ENCODE data around the gene STX10. TPM values are rescaled to one million over a fixed set of nuclear protein-coding genes. Genes with fewer than 3 reads are reported as not detected.

STX10 gene
- total and polyA plus RNA-seq, 9 of the 15 experiments (the other 6 are each of a cell fraction or from before 2014, with no cell fraction given), result 0.51 to 66.3 (median 31.0) TPM

GRCh38 chr19:13163609-13164342 lies 13.6 kb upstream of the STX10 start (continued):
- TF ChIP-seq FOXP4 (CRISPR knock-in tag; IDR thresholded peaks at IDR 0.05; ENCODE audit: borderline replicate concordance) (no peak), HDGF (IDR thresholded peaks at IDR 0.05) (no peak; the same call in 1 of the 2 replicates), TAF9B (IDR thresholded peaks at IDR 0.05; ENCODE audit: partially characterized antibody) (peak; percentile 22), CUX1 (CRISPR knock-in tag; IDR thresholded peaks at IDR 0.05) (no peak), BRCA1 (IDR thresholded peaks at IDR 0.05) (no peak), BRCA1 (CRISPR knock-in tag; IDR thresholded peaks at IDR 0.05) (no peak), MYC (IDR thresholded peaks at IDR 0.05; ENCODE audit: low read depth, low read length) (peak; percentile 18; the same call in 1 of the 2 replicates), MYC (CRISPR knock-in tag; IDR thresholded peaks at IDR 0.05; ENCODE audit: borderline replicate concordance, low read depth) (no peak), ADNP (tag; IDR thresholded peaks at IDR 0.05) (no peak), KAT7 (CRISPR knock-in tag; IDR thresholded peaks at IDR 0.05; ENCODE audit: borderline replicate concordance) (peak; percentile 50; the same call in 1 of the 2 replicates), KLF13 (tag; IDR thresholded peaks at IDR 0.05; ENCODE audit: borderline replicate concordance, low read depth) (peak; percentile 65; the same call in 1 of the 2 replicates), HBP1 (CRISPR knock-in tag; IDR thresholded peaks at IDR 0.05) (no peak; the same call in 1 of the 2 replicates), KLF1 (tag; IDR thresholded peaks at IDR 0.05) (no peak), TAF1 (IDR thresholded peaks at IDR 0.05; ENCODE audit: control insufficient read depth, extremely low read depth, insufficient read depth, low read length, severe bottlenecking) (peak; percentile 44), GABPB2 (CRISPR knock-in tag; conservative IDR thresholded peaks at IDR 0.05) (no peak), CHD1 (IDR thresholded peaks at IDR 0.05; ENCODE audit: low read length) (peak; percentile 1), ZNF77 (CRISPR knock-in tag; IDR thresholded peaks at IDR 0.05) (no peak), HLTF (IDR thresholded peaks at IDR 0.05) (no peak), RHOXF2B (CRISPR knock-in tag; conservative IDR thresholded peaks at IDR 0.05) (0 out of 2 replicates have a peak, but pooled peaks have one; percentile 6), NCOA6 (IDR thresholded peaks at IDR 0.05) (no peak), ZNF408 (CRISPR knock-in tag; IDR thresholded peaks at IDR 0.05; ENCODE audit: low read depth) (no peak)

All from K562 (cell line).